ENCODE data around the gene PKP1. TPM values are rescaled to one million over a fixed set of nuclear protein-coding genes. Genes with fewer than 3 reads are reported as not detected.

Gene PKP1
- polyA plus RNA-seq, 3 donors: not detected

- intact Hi-C loops (cut with micrococcal nuclease): no loop called here
- no peaks in the 10 kb centered on the region for H3K9me3 Mint-ChIP-seq
- Histone ChIP-seq H3K4me1 (ENCODE audit: control insufficient read depth in 1 of 2, insufficient read depth in 2 of 2, low read length in 2 of 2) (no peaks in the 10 kb centered on the region), H3K4me3 (replicated peaks in 1 of 3; ENCODE audit: low read depth in 2 of 3, low read length in 3 of 3) (no peak overlapping the region), H3K79me2 (ENCODE audit: insufficient read depth, low read length) (no peaks in the 10 kb centered on the region), H3K9me3 (replicated peaks in 1 of 2; ENCODE audit: control insufficient read depth in 1 of 2, insufficient read depth in 1 of 2, low read length in 2 of 2) (no peaks in the 10 kb centered on the region), H3K9ac (ENCODE audit: insufficient read depth, low read length, poor library complexity, severe bottlenecking) (no peak overlapping the region), H3K27ac (ENCODE audit: low read depth in 1 of 2, low read length in 2 of 2) (no peak overlapping the region), H3K4me2 (replicated peaks; ENCODE audit: extremely low read depth, low read length, poor library complexity, severe bottlenecking) (no peak overlapping the region), H4K20me1 (ENCODE audit: insufficient read depth, low read length) (no peaks in the 10 kb centered on the region), H3K27me3 (ENCODE audit: control insufficient read depth in 2 of 2, insufficient read depth in 2 of 2, low read length in 2 of 2) (no peaks in the 10 kb centered on the region), H2AFZ (ENCODE audit: insufficient read depth, low read depth, low read length, poor library complexity, severe bottlenecking) (no peak overlapping the region), H3K36me3 (replicated peaks in 1 of 2; ENCODE audit: control insufficient read depth in 1 of 2, insufficient read depth in 2 of 2, low read length in 2 of 2) (no peaks in the 10 kb centered on the region)
- H3K27ac Mint-ChIP-seq: no peak overlapping the region
- no peak overlapping the region for H3K4me3 Mint-ChIP-seq
- WGBS (ENCODE audit: insufficient coverage): 93% methylated on average over 6 of the region's 10 CpGs
- no peak for TF ChIP-seq CTCF (IDR thresholded peaks at IDR 0.05)
- H3K36me3 Mint-ChIP-seq: no peaks in the 10 kb centered on the region
- H3K4me1 Mint-ChIP-seq: no peaks in the 10 kb centered on the region
- H3K27me3 Mint-ChIP-seq (ENCODE audit: low read depth in 3 of 3): peaks cover 6 to 12% (median 6%) of the 10 kb centered on the region in 3 donors
- DNase-seq: no peak
Observed at GRCh38 chr1:201272799-201273198, 10.5 kb upstream of the PKP1 start.

- Histone ChIP-seq H3K4me2 (replicated peaks; ENCODE audit: extremely low read depth, low read length, poor library complexity, severe bottlenecking) (no peak overlapping the region), H3K36me3 (replicated peaks in 1 of 2; ENCODE audit: control insufficient read depth in 1 of 2, insufficient read depth in 2 of 2, low read length in 2 of 2) (no peaks in the 10 kb centered on the region), H3K9ac (ENCODE audit: insufficient read depth, low read length, poor library complexity, severe bottlenecking) (no peak overlapping the region), H3K4me3 (replicated peaks in 1 of 3; ENCODE audit: low read depth in 2 of 3, low read length in 3 of 3) (no peak overlapping the region), H3K27me3 (ENCODE audit: control insufficient read depth in 2 of 2, insufficient read depth in 2 of 2, low read length in 2 of 2) (peaks cover 0 to 3% of the 10 kb centered on the region in 2 donors), H3K27ac (ENCODE audit: low read depth in 1 of 2, low read length in 2 of 2) (no peak overlapping the region), H2AFZ (ENCODE audit: insufficient read depth, low read depth, low read length, poor library complexity, severe bottlenecking) (no peak overlapping the region), H3K79me2 (ENCODE audit: insufficient read depth, low read length) (no peaks in the 10 kb centered on the region), H3K4me1 (ENCODE audit: control insufficient read depth in 1 of 2, insufficient read depth in 2 of 2, low read length in 2 of 2) (no peaks in the 10 kb centered on the region), H4K20me1 (ENCODE audit: insufficient read depth, low read length) (no peaks in the 10 kb centered on the region), H3K9me3 (replicated peaks in 1 of 2; ENCODE audit: control insufficient read depth in 1 of 2, insufficient read depth in 1 of 2, low read length in 2 of 2) (no peaks in the 10 kb centered on the region)
- H3K27me3 Mint-ChIP-seq (ENCODE audit: low read depth in 3 of 3): peaks cover 5 to 16% (median 12%) of the 10 kb centered on the region in 3 donors
- H3K36me3 Mint-ChIP-seq: no peaks in the 10 kb centered on the region
- H3K4me3 Mint-ChIP-seq: no peak overlapping the region
- no peaks in the 10 kb centered on the region for H3K4me1 Mint-ChIP-seq
- peak overlapping the region in 1 of 7 donors; percentile 13 for H3K27ac Mint-ChIP-seq
- no peak for TF ChIP-seq CTCF (IDR thresholded peaks at IDR 0.05)
- WGBS (ENCODE audit: insufficient coverage): 93% methylated on average over 12 of the region's 12 CpGs
- no peak for DNase-seq
- intact Hi-C loops (cut with micrococcal nuclease): no loop called here
- peaks cover 0 to 4% (median 0%) of the 10 kb centered on the region in 7 donors for H3K9me3 Mint-ChIP-seq
Observed at GRCh38 chr1:201274616-201275252, 8.6 kb upstream of the PKP1 start.

All from CD14-positive monocyte (primary cell).